Suppressor macrophage treated with lipopolysaccharide for 1 hour (primary cell): ENCODE results near the gene SRBD1.

Experiments
- DNase-seq, 3 donors: peaks; one replicate each; pipeline ENCODE4 v3.0.0-alpha.2; 2020 to 2022

SRBD1 gene

GRCh38 chr2:45631319-45631718 lies 20.3 kb upstream of the SRBD1 start:
- no peak for DNase-seq

- DNase-seq = no peak
Measured at GRCh38 chr2:45629971-45630370, 18.9 kb upstream of the SRBD1 start.

GRCh38 chr2:45627911-45628310 lies 16.8 kb upstream of the SRBD1 start:
- no peak for DNase-seq

- peak in 2 of 3 donors; percentile 15 to 21 for DNase-seq
Measured at GRCh38 chr2:45626387-45627221, 15.5 kb upstream of the SRBD1 start.

- DNase-seq = no peak
Measured at GRCh38 chr2:45625824-45626223, 14.8 kb upstream of the SRBD1 start.

GRCh38 chr2:45623098-45623497 lies 12.0 kb upstream of the SRBD1 start:
- DNase-seq = no peak

GRCh38 chr2:45622336-45623075 lies 11.4 kb upstream of the SRBD1 start:
- no peak for DNase-seq

- no peak for DNase-seq
Measured at GRCh38 chr2:45617496-45617895, 6.4 kb upstream of the SRBD1 start.

- DNase-seq = no peak
Measured at GRCh38 chr2:45616658-45617411, 5.8 kb upstream of the SRBD1 start.

- DNase-seq = no peak
Measured at GRCh38 chr2:45614871-45615415, 3.9 kb upstream of the SRBD1 start.

- no peak for DNase-seq
Measured at GRCh38 chr2:45614330-45614729, 3.3 kb upstream of the SRBD1 start.

- no peak for DNase-seq
Measured at GRCh38 chr2:45612731-45613130, 1.7 kb upstream of the SRBD1 start.

GRCh38 chr2:45612285-45612684 lies 1.2 kb upstream of the SRBD1 start:
- no peak for DNase-seq

- DNase-seq = peak; percentile 69 to 79 (median 70)
Measured at GRCh38 chr2:45610281-45611019, 617 bp downstream of the SRBD1 start.

GRCh38 chr2:45607701-45608100 lies 3.4 kb downstream of the SRBD1 start:
- peak in 2 of 3 donors; percentile 22 to 28 for DNase-seq

- peak; percentile 16 to 65 (median 39) for DNase-seq
Measured at GRCh38 chr2:45606796-45607195, 4.3 kb downstream of the SRBD1 start.

GRCh38 chr2:45605116-45605515 lies 6.0 kb downstream of the SRBD1 start:
- no peak for DNase-seq

GRCh38 chr2:45602624-45603023 lies 8.4 kb downstream of the SRBD1 start:
- peak in 1 of 3 donors; percentile 24 for DNase-seq

GRCh38 chr2:45598545-45598944 lies 12.5 kb downstream of the SRBD1 start:
- DNase-seq = no peak

- no peak for DNase-seq
Measured at GRCh38 chr2:45596761-45597160, 14.3 kb downstream of the SRBD1 start.

- peak; percentile 45 to 63 (median 49) for DNase-seq
Measured at GRCh38 chr2:45595721-45596435, 15.2 kb downstream of the SRBD1 start.

GRCh38 chr2:45591073-45591472 lies 20.0 kb downstream of the SRBD1 start:
- no peak for DNase-seq
